Measurements from ENCODE around the gene PHACTR4. TPM values are rescaled to one million over a fixed set of nuclear protein-coding genes. Genes with fewer than 3 reads are reported as not detected.
A peak's percentile ranks its signal among the peaks of the same experiment; 100 is the strongest.

PHACTR4 gene
- total RNA-seq: 10 to 100 TPM; 20.1 to 37.7 (median 31.8) TPM
- 10 to 100 TPM; 20.3 to 50.8 TPM for polyA plus RNA-seq
- long read RNA-seq, donor 1, partial matches to known transcripts: 20 of 30 reads
- long read RNA-seq, donor 1, other reads (novel, unspliced or antisense): 8 of 30 reads
- long read RNA-seq, donor 2, full-length matches to known transcripts: 6 of 6 reads
- long read RNA-seq, donor 2, partial matches to known transcripts: 0 of 6 reads
- long read RNA-seq, donor 2, other reads (novel, unspliced or antisense): 0 of 6 reads
- long read RNA-seq, donor 3, full-length matches to known transcripts: 6 of 22 reads
- long read RNA-seq, donor 3, partial matches to known transcripts: 3 of 22 reads
- long read RNA-seq, donor 3, other reads (novel, unspliced or antisense): 13 of 22 reads

- Histone ChIP-seq H3K27ac (peak within 1 kb of the TSS; percentile 65 to 90), H3K9me3 (no peaks in the 10 kb centered on the region), H3K27me3 (no peaks in the 10 kb centered on the region), H3K4me1 (ENCODE audit: insufficient read depth) (peaks cover 6% of the 10 kb centered on the region), H3K36me3 (no peaks in the 10 kb centered on the region), H3K4me3 (peak within 1 kb of the TSS; percentile 77)
- DNase-seq: peak; percentile 90 to 93 (median 92)
- intact Hi-C loops (cut with DNase I): loop anchor here in 1 of 4 donors (10.0 kb wide), 1 partner anchor 115 kb away; the partner anchor contains the start of gene SESN2
- TF ChIP-seq EP300 (IDR thresholded peaks at IDR 0.05): no peak
- peak; percentile 79 for TF ChIP-seq POLR2A (IDR thresholded peaks at IDR 0.05)
- TF ChIP-seq, protein P1, sequence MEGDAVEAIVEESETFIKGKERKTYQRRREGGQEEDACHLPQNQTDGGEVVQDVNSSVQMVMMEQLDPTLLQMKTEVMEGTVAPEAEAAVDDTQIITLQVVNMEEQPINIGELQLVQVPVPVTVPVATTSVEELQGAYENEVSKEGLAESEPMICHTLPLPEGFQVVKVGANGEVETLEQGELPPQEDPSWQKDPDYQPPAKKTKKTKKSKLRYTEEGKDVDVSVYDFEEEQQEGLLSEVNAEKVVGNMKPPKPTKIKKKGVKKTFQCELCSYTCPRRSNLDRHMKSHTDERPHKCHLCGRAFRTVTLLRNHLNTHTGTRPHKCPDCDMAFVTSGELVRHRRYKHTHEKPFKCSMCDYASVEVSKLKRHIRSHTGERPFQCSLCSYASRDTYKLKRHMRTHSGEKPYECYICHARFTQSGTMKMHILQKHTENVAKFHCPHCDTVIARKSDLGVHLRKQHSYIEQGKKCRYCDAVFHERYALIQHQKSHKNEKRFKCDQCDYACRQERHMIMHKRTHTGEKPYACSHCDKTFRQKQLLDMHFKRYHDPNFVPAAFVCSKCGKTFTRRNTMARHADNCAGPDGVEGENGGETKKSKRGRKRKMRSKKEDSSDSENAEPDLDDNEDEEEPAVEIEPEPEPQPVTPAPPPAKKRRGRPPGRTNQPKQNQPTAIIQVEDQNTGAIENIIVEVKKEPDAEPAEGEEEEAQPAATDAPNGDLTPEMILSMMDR (IDR thresholded peaks at IDR 0.05): peak in 2 of 3 donors; percentile 14 to 18
- WGBS, 3 donors: 0 to 1% (median 1%) methylated on average over 44 to 61 of the region's 61 CpGs
Measured at GRCh38 chr1:28369371-28370238, at the start of gene PHACTR4. PHACTR4 (plus strand) TSS chr1:28369740; CDS start chr1:28407448, 37,708 bp downstream.

GRCh38 chr1:28322194-28322593 lies 47.3 kb upstream of the PHACTR4 start:
- no peaks in the 10 kb centered on the region for H3K4me1 ChIP-seq (ENCODE audit: insufficient read depth)
- no peak overlapping the region for H3K27ac ChIP-seq
- H3K4me3 ChIP-seq: no peak overlapping the region
- no peaks in the 10 kb centered on the region for H3K27me3 ChIP-seq
- WGBS, 3 donors: 49 to 73% (median 51%) methylated on average over 3 of the region's 3 CpGs
- intact Hi-C loops (cut with DNase I): no loop called here
- no peaks in the 10 kb centered on the region for H3K9me3 ChIP-seq
- TF ChIP-seq, protein P1 (IDR thresholded peaks at IDR 0.05): no peak
- TF ChIP-seq EP300 (IDR thresholded peaks at IDR 0.05) (no peak), POLR2A (IDR thresholded peaks at IDR 0.05) (no peak)
- H3K36me3 ChIP-seq: no peaks in the 10 kb centered on the region
- no peak for DNase-seq

DNA sequence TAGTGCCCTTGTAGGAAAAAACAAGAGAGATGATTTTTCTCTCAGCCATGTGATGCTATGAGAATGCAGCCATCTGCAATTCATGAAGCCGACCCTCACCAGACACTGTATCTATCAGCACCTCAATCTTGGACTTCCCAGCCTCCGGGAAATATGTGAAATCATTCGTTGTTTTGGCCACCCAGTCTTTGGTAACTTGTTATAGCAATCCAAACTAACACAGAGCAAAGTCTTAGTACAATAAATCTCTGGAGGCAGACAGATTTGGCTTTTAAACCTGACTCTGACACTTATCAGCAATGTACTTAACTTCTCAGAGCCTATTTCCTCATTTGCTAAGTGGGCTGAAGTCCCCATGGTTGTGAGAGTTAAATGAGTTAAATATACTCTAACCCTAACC lies 45.8 kb upstream of the PHACTR4 start:
- Histone ChIP-seq H3K36me3 (no peaks in the 10 kb centered on the region), H3K4me3 (no peak overlapping the region), H3K27ac (no peak overlapping the region), H3K4me1 (ENCODE audit: insufficient read depth) (no peaks in the 10 kb centered on the region), H3K9me3 (no peaks in the 10 kb centered on the region), H3K27me3 (no peaks in the 10 kb centered on the region)
- intact Hi-C loops (cut with DNase I): no loop called here
- 40 to 48% (median 43%) methylated on average over 3 of the region's 3 CpGs for WGBS, 3 donors
- no peak for DNase-seq
- TF ChIP-seq EP300 (IDR thresholded peaks at IDR 0.05): no peak
- TF ChIP-seq, protein P1 (IDR thresholded peaks at IDR 0.05): no peak
- no peak for TF ChIP-seq POLR2A (IDR thresholded peaks at IDR 0.05)

- no peak for DNase-seq
- H3K27me3 ChIP-seq: no peaks in the 10 kb centered on the region
- H3K27ac ChIP-seq: no peak overlapping the region
- H3K4me1 ChIP-seq (ENCODE audit: insufficient read depth): no peaks in the 10 kb centered on the region
- TF ChIP-seq, protein P1 (IDR thresholded peaks at IDR 0.05): no peak
- TF ChIP-seq POLR2A (IDR thresholded peaks at IDR 0.05) (no peak), EP300 (IDR thresholded peaks at IDR 0.05) (no peak)
- intact Hi-C loops (cut with DNase I): no loop called here
- H3K4me3 ChIP-seq: no peak overlapping the region
- no peaks in the 10 kb centered on the region for H3K36me3 ChIP-seq
- H3K9me3 ChIP-seq: no peaks in the 10 kb centered on the region
Measured at GRCh38 chr1:28326515-28326914, 43.0 kb upstream of the PHACTR4 start.

Data from ovary (tissue), 10 donors.